Femur (tissue), 1 donor: ENCODE measurements around the gene AADACL2.
A peak's percentile ranks its signal among the peaks of the same experiment; 100 is the strongest.
"Not testable (repeated sequence)": the region's sequence is repeated elsewhere in the genome, so short reads cannot be mapped to it uniquely, and the experiment has no call there.

Experiments used
- DNase-seq: peaks from one replicate; pipeline ENCODE4 v3.0.0-alpha.2; 2017

Gene AADACL2, protein sequence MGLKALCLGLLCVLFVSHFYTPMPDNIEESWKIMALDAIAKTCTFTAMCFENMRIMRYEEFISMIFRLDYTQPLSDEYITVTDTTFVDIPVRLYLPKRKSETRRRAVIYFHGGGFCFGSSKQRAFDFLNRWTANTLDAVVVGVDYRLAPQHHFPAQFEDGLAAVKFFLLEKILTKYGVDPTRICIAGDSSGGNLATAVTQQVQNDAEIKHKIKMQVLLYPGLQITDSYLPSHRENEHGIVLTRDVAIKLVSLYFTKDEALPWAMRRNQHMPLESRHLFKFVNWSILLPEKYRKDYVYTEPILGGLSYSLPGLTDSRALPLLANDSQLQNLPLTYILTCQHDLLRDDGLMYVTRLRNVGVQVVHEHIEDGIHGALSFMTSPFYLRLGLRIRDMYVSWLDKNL

DNA sequence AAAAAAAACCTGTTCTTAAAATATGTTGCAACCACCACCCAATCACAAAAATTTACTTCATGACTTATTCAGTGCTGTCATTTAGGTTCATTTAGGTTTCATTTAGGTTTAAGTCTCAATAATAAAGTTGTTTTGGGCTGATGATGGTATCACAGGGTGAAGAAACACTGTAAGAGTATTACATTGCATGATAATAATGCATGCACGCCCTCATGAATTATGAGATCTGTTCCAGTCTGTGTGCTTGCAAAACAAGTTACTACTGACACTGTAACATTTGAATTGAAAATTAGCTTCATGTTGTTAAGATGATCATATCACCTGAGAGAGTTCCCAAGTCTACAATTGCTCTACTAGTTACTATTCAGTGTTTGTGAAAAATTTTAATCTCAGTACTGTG lies at the start of gene AADACL2:
AADACL2 (plus strand) TSS at position 315 of the 400 bp plus-strand sequence. CDS start 109 bp downstream, outside the sequence.
- no peak for DNase-seq

DNA sequence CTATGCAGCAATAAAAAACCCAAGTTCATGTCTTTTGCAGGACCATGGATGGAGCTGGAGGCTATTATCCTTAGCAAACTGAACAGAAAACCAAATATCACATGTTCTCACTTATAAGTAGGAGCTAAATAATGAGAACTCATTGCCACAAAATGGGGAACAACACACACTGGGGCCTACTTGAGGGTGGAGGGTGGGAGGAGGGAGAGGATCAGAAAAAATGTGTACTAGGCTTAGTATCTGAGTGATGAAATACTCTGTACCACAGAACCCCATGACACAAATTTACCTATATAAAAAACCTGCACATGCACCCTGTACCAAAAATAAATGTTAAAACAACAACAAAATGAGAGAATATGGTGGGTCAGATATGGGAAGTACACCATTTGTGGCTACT lies 49.6 kb upstream of the AADACL2 start:
- no peak for DNase-seq

DNA sequence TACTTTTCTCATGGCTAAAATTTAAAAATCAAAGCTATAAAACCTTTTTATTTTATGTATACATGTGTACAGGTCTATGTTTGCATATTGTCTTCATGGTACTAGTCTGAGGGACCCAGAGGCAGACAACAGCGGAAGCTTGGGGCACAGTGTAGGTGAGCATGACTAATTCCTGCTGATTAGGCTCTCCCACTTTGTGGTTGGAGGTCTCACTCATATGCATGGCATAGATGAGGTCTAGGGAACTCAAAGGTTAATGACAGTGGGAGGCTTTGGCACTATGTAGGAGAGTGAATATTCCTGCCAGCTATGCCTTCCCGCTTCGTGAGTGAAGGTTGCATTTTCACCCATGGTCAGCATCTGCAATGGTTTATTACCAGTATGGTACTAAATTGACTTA lies 47.5 kb upstream of the AADACL2 start:
- no peak for DNase-seq

DNA sequence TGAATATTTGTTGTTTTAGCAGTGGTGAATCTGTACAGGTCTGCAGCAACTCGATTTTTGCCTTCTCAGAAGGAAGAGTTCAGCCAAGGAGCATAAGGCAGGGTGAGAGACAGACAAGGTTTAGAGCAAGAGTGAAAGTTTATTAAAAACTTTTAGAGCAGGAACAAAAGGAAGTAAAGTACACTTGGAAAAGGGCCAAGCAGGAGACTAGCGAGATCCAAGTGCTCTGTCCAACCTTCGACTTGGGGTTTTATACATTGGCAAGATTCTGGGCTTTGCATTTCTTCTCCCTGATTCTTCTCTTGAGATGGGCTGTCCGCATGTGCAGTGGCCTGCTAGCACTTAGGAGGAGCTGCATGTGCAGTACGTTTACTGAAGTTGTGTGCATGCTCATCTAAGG lies 46.7 kb upstream of the AADACL2 start:
- DNase-seq = peak; percentile 30

GRCh38 chr3:151688571-151688970 lies 45.2 kb upstream of the AADACL2 start:
- no peak for DNase-seq

DNA sequence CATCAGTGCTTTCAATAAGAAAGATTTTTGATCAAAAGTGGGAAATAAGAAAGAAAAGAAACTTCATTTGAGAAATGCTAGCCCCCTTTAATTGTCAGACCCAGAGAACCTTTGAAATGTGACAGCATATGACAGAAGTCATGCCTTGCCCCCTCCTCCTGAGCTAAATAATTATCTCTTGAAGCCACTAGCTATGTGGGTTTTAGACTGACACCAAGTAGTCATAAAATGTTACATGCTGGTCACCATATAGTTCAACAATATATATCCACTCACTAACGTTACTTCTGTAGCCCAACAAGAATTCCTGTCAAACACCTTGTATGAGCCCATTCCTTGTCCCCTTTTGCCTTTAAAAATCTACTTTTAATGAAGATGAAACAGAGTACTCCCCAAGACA lies 43.1 kb upstream of the AADACL2 start:
- DNase-seq = no peak

- no peak for DNase-seq
Measured at GRCh38 chr3:151697496-151697895, 36.2 kb upstream of the AADACL2 start.

DNA sequence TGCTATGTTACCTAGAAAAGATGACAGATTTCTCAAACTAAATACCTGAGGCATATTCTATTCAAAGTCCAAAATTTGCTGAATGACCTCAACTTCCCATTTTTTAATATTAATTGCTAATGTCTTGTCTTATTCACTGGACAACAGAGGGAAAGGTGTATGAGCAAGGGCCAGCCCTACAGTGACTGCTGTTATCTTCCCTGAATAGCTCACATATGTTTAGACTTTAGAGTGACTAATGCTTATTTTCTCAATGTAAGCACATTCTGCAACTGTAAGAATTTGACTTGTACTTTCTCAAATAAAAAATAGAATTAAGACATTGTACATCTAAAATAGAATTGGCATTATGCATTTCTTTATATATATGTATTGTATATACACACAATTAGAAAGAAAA lies 26.5 kb upstream of the AADACL2 start:
- no peak for DNase-seq

DNA sequence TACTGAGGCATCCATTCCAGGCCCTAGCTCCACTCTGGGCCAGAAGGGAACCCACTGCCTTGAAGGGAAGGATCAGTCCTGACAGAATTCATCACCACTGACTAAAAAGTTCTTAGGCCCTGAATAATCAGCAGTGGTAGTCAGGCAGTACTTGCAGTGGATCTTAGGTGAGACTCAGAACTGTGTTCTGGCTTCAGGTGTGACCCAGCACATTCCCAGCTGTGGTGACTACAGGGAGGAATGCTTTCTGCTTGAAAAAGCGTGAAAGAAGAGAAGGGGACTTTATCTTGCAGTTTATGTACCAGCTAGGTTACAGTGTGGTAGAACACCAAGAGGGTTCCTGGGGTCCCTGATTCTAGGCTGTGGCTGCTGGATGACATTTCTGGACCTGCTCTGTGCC lies 24.9 kb upstream of the AADACL2 start:
- no peak for DNase-seq

- no peak for DNase-seq
Measured at GRCh38 chr3:151709847-151710246, 23.9 kb upstream of the AADACL2 start.

GRCh38 chr3:151721294-151721693 lies 12.4 kb upstream of the AADACL2 start:
- no peak for DNase-seq

GRCh38 chr3:151722856-151723255 lies 10.9 kb upstream of the AADACL2 start:
- no peak for DNase-seq

GRCh38 chr3:151724576-151725562 lies 8.9 kb upstream of the AADACL2 start:
- DNase-seq = no peak

DNA sequence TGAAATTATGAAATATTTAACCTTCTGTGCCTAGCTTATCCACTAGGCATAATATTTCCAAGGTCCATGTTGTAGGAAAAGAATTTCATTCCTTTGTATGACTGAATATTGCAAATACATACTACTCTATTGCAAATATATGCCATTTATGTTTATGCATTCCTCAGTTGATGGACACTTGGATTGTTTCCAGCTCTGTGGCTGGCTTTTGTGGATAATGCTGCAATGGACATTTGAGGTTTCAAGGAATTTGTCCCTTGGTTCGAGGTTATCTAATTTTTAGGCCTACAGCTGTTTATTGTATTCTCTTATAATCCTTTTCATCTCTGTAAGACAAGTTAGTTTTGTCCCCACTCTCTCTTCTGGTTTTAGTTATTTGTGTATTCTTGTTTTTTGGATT lies 7.7 kb upstream of the AADACL2 start:
- DNase-seq = no peak

- DNase-seq = no peak
Measured at GRCh38 chr3:151732861-151733260, 866 bp upstream of the AADACL2 start.

DNA sequence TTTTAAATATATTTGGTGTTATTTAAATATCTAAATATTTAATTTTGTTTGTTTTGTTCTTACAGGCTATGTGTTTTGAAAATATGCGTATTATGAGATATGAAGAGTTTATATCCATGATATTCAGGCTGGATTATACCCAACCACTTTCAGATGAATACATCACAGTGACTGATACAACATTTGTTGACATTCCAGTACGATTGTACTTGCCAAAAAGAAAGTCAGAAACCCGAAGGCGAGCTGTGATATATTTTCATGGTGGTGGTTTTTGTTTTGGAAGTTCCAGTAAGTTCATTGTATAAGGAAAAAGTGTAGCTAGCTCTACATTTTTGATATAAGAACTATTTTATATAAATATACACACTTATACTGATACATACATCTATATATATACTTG lies 6.9 kb downstream of the AADACL2 start:
- no peak for DNase-seq

DNA sequence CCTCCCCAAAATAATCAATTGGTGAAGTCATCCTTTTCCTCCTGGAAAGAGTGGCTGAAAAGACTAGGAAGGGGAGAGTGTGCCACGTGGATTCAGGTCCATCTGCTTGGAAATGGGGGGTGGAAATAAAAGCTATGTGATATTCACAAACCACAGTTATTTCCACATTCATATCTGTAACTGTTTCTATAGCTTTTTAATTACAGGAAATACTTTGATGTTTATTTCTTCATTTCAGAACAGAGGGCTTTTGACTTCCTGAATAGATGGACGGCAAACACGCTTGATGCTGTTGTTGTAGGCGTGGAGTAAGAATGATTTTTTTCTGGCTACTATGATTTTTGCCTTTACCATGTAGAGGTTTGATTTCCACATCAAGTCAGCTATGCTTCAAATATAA lies 10.1 kb downstream of the AADACL2 start:
- no peak for DNase-seq

DNA sequence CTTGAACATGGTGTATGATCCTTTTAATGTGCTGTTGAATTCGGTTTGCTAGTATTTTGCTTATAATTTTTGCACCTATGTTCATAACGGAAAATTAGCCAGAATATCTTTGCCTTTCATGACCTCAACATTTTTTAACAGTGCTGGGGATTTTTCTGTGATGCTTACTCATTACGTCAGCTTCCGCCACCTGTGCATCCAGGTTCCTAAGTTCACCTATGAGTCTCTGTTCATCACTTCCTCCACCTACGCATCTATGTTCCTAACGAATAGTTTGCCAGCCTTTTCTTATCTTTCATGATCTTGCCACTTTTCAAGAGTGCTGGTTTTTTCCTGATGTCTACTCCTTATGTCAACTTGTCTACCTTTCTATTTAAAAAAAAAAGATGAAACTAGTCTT lies 16.5 kb downstream of the AADACL2 start:
- no peak for DNase-seq

DNA sequence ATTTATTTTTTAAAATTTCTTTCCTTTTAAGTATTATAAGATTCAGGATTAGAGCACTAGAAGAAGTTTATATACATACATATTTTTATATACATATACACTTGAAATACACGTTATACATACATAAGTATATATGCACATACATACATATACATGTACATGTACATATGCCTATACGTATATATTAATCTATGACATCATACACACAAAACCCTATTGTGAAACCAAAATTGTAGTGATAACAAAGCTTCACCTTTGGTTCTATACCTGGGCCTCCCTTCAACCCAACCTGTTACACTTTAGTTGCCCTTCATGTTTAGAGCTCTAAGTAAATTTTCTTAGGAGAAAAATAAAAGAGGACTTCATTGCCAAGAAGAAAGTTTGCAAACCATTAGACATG lies 17.0 kb downstream of the AADACL2 start:
- DNase-seq = no peak

- DNase-seq = no peak
Measured at GRCh38 chr3:151751161-151751560, 17.4 kb downstream of the AADACL2 start.

DNA sequence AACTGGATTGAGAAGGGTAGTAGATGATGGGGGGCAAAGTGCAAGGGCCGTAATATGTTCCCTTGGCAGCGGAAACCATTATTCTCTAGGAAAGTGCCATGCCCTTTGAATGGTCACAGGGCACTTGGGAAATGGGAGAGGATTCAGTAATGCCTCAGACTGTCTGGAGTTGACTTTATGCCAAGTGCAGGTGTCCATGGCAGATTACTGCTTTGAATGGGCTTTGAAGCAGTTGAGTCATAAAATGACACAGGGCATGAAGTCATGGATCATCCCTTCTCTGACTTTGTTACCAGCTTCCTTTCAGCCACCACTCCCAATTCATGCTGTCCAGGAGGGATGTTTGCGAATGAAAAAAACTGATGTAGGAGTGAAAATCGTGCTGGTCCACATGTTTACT lies 20.1 kb downstream of the AADACL2 start:
- no peak for DNase-seq

DNA sequence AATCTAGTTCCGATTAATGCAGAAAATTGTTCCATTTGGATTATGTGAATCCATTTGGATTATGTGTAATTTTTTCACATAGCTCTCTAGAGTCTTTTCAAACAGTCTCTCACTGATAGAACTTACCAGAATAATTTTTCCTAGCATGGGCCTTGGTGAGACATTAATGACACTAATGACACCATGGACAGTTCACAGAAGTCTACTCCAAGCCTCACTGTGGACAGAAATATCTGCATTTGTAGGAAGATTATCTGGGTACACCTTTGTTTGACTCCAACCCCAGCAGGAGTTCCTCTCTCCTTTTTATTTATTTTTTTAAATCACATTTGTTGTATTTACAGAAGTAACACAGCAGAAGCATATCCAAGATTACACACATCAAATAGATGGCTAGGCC lies 27.9 kb downstream of the AADACL2 start:
- DNase-seq = no peak

- DNase-seq = not testable (repeated sequence)
Measured at GRCh38 chr3:151764699-151765098, 31.0 kb downstream of the AADACL2 start.

DNA sequence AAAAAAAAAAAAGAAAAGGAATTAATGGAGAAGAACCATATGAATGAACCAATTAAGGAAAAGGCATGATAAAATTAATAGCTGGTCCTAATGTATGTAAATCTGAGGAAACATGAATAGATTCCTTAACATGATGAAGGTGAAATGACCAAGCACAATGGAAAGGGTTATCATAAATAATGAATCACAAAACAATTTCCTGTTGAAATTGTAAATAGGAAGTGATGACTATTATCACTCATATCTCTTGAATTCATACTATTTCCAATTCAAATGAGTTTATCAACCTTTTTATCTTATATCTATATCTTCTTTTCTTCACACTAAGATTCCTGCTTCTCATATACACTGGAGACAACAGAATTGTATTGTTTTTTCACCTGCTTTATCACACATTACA lies 32.0 kb downstream of the AADACL2 start:
- DNase-seq = no peak
